ENCODE results near the gene OCSTAMP.

- TF ChIP-seq, protein P1, sequence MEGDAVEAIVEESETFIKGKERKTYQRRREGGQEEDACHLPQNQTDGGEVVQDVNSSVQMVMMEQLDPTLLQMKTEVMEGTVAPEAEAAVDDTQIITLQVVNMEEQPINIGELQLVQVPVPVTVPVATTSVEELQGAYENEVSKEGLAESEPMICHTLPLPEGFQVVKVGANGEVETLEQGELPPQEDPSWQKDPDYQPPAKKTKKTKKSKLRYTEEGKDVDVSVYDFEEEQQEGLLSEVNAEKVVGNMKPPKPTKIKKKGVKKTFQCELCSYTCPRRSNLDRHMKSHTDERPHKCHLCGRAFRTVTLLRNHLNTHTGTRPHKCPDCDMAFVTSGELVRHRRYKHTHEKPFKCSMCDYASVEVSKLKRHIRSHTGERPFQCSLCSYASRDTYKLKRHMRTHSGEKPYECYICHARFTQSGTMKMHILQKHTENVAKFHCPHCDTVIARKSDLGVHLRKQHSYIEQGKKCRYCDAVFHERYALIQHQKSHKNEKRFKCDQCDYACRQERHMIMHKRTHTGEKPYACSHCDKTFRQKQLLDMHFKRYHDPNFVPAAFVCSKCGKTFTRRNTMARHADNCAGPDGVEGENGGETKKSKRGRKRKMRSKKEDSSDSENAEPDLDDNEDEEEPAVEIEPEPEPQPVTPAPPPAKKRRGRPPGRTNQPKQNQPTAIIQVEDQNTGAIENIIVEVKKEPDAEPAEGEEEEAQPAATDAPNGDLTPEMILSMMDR (optimal IDR thresholded peaks at IDR 0.05 in 1 of 3, IDR thresholded peaks at IDR 0.05 in 1 of 3, conservative IDR thresholded peaks at IDR 0.05 in 1 of 3; ENCODE audit: extremely low read depth in 1 of 3, insufficient read depth in 2 of 3, low read length in 3 of 3): no peak
- TF ChIP-seq EZH2 (IDR thresholded peaks at IDR 0.05; ENCODE audit: low read length): no peak
These were observed 12.9 kb upstream of the OCSTAMP start for GRCh38 chr20:46563170-46563859.

Measured in keratinocyte (primary cell).